GM18868 (cell line): Measurements from ENCODE around the gene SLC37A1.

Experiments
- ATAC-seq: cut with Tn5 transposase; IDR thresholded peaks from one replicate; pipeline ENCODE4 v1.9.1; 2021; ENCODE audit warnings: mild to moderate bottlenecking, moderate library complexity; ENCODE audit not compliant: unreplicated experiment

SLC37A1 gene

GRCh38 chr21:42503711-42504110 is 9.9 kb upstream of the SLC37A1 start:
- ATAC-seq: no peak

GRCh38 chr21:42505090-42505726 is 8.4 kb upstream of the SLC37A1 start:
- peak; percentile 89 for ATAC-seq

GRCh38 chr21:42507418-42507817 is 6.2 kb upstream of the SLC37A1 start:
- ATAC-seq: no peak

GRCh38 chr21:42508371-42508770 is 5.3 kb upstream of the SLC37A1 start:
- no peak for ATAC-seq

GRCh38 chr21:42509244-42509643 is 4.4 kb upstream of the SLC37A1 start:
- ATAC-seq: no peak

- ATAC-seq: no peak
These were observed 1.2 kb upstream of the SLC37A1 start for GRCh38 chr21:42512346-42513034.

- no peak for ATAC-seq
These were observed 582 bp downstream of the SLC37A1 start for GRCh38 chr21:42513985-42514882.

GRCh38 chr21:42514883-42515228 is 1.2 kb downstream of the SLC37A1 start:
- no peak for ATAC-seq

- ATAC-seq: no peak
These were observed 2.3 kb downstream of the SLC37A1 start for GRCh38 chr21:42515708-42516502.

- ATAC-seq: no peak
These were observed 4.6 kb downstream of the SLC37A1 start for GRCh38 chr21:42518215-42518614.

- no peak for ATAC-seq
These were observed 5.0 kb downstream of the SLC37A1 start for GRCh38 chr21:42518626-42519025.

- ATAC-seq: no peak
These were observed 7.1 kb downstream of the SLC37A1 start for GRCh38 chr21:42520628-42521253.

GRCh38 chr21:42521384-42521783 is 7.7 kb downstream of the SLC37A1 start:
- ATAC-seq: no peak

GRCh38 chr21:42521805-42522204 is 8.2 kb downstream of the SLC37A1 start:
- ATAC-seq: no peak

GRCh38 chr21:42522271-42522670 is 8.6 kb downstream of the SLC37A1 start:
- no peak for ATAC-seq

- no peak for ATAC-seq
These were observed 9.1 kb downstream of the SLC37A1 start for GRCh38 chr21:42522771-42523170.

- ATAC-seq: no peak
These were observed 9.6 kb downstream of the SLC37A1 start for GRCh38 chr21:42523211-42523610.

GRCh38 chr21:42523941-42524340 is 10.3 kb downstream of the SLC37A1 start:
- ATAC-seq: no peak

GRCh38 chr21:42524341-42525028 is 10.8 kb downstream of the SLC37A1 start:
- peak; percentile 76 for ATAC-seq

- ATAC-seq: no peak
These were observed 11.5 kb downstream of the SLC37A1 start for GRCh38 chr21:42525029-42525581.
